Astrocyte of the cerebellum (primary cell): ENCODE data around the gene PTAR1.

Experiments used
- DNase-seq: peaks from one replicate; pipeline ENCODE4 v3.0.0-alpha.2; 2011; ENCODE audit warnings: low read depth
- H3K4me3 ChIP-seq: 2 replicates; pipeline ENCODE4 v1.5.1; 2011; ENCODE audit warnings: mild to moderate bottlenecking, low read depth, low read length, moderate library complexity
- CTCF ChIP-seq: IDR thresholded peaks from 2 replicates; pipeline ENCODE4 v1.5.1; 2012; ENCODE audit warnings: low read length, low read depth, moderate library complexity, mild to moderate bottlenecking; ENCODE audit errors: missing control alignments
- in situ Hi-C: cut with HindIII; loops from 2 replicates; pipeline ENCODE4 v1.10.0; 2017; ENCODE audit warnings: low sequenced_read_pairs

PTAR1 gene

GRCh38 chr9:69683927-69684326, 75.9 kb downstream of the PTAR1 start:
- TF ChIP-seq CTCF, result no peak
- DNase-seq, result no peak
- in situ Hi-C loops, result no loop called here
- no peak overlapping the region for H3K4me3 ChIP-seq

DNA sequence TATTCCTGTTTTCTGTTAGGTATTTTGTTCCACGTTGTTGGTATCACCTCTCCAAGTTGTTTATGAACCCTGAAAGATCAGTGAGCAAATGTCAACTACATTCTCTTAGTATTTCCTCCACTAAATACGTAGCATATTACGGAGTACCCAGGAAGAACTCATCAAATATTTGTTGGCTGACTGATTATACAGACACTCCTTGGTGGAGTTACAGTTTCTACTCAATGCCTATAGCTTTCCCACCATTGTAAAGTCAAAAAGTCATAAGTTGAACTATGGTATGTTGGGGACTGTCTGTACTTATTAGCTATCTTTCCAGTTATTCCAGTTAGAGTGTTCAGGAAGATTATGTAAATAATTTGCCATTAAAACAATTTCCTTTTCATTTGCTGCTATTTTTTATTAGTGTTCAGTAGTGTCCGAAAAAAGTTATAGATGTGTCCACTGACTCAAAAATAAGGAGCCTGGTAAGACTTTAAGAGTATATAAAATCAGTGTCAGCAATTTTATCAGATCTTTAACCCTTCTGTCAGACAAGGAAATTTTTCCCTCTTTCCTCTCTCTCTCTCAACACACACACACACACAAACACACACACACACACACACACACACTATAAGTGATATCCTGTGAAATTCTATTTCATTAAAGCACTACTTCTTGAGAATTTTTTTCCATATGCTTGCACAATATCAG, 80.8 kb downstream of the PTAR1 start:
- no peak for DNase-seq
- in situ Hi-C loops, result no loop called here
- no peak for TF ChIP-seq CTCF
- H3K4me3 ChIP-seq, result no peak overlapping the region

DNA sequence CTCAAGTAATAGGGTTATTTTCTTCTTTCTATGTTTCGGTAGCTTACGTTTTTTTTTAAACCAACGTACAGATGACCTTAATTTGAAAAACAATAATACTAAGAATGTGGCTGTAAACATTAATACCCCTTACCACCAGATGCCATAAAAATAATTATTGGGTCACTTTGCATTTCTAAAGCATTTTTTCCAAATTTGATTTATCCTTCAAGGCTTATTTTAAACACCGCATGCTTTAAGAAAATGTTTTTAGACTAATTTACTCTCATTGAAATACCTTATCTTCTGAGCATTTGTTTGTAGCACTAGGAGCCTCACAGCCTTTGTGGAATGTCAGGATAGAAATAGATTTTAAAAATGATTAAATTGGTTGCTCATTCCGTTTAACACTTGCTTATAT, 81.9 kb downstream of the PTAR1 start:
- in situ Hi-C loops, result no loop called here
- no peak for DNase-seq
- no peak for TF ChIP-seq CTCF
- H3K4me3 ChIP-seq, result no peak overlapping the region

GRCh38 chr9:69675563-69675962, 84.2 kb downstream of the PTAR1 start:
- no peak for TF ChIP-seq CTCF
- DNase-seq, result no peak
- no peak overlapping the region for H3K4me3 ChIP-seq
- in situ Hi-C loops, result no loop called here

GRCh38 chr9:69674716-69675438, 84.9 kb downstream of the PTAR1 start:
- in situ Hi-C loops, result no loop called here
- DNase-seq, result no peak
- TF ChIP-seq CTCF, result no peak
- no peak overlapping the region for H3K4me3 ChIP-seq

DNA sequence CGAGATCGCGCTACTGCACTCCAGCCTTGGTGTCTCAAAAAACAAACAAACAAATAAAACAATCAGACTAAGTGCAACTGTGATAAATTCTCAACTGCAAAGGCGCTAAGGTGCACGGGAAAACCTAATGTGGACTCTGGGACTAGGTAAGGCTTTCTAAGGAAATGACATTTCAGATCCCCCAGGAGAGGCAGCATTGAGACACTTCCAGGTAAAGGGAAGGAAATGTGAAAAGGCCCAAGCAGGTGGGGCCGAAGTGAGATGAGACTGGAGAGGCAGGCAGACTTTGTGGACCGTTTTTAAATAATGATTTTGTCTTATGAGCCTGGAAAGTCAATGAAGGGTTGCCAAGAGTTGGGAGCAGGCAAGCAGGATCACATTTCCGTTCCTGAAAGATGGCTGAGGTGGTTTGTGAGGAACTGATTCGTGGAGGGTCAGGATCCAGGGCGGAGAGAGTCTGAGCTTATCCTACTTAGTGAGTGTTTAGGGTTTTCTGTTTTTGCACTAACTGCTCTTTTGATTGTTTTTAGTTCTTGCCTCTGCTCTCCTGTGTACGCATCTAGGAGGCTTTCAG, 85.6 kb downstream of the PTAR1 start:
- no peak for TF ChIP-seq CTCF
- in situ Hi-C loops, result no loop called here
- DNase-seq, result no peak
- no peak overlapping the region for H3K4me3 ChIP-seq
